Heart left ventricle (tissue), 16 donors: ENCODE results near the gene DLGAP1. TPM values are rescaled to one million over a fixed set of nuclear protein-coding genes. Genes with fewer than 3 reads are reported as not detected.

Experiments used
- ATAC-seq, 4 donors: fragments of 200-7000 bp; cut with Tn5 transposase; one replicate each; pipeline ENCODE4 v1.9.1; 2020 to 2022; ENCODE audit warnings: moderate library complexity in 4 of 4, mild to moderate bottlenecking in 3 of 4, moderate number of reproducible peaks in 1 of 4
- DNase-seq, 5 donors: peaks; one replicate each; pipeline ENCODE4 v3.0.0-alpha.2; 2020
- H3K27ac ChIP-seq, 12 donors: fragments of 200-600 bp; sonication (generic) in 4 of 12; one replicate each; pipeline versions ENCODE4 v1.5.0 to v1.8.0; 2016 to 2022; ENCODE audit warnings: mild to moderate bottlenecking in 2 of 12
- H3K27me3 ChIP-seq, 9 donors: fragments of 200-600 bp; sonication (generic) in 2 of 9; one replicate each; pipeline versions ENCODE4 v1.5.1 to v1.8.0; 2016 to 2022; ENCODE audit warnings: mild to moderate bottlenecking in 3 of 9
- H3K36me3 ChIP-seq, 9 donors: fragments of 200-600 bp; sonication (generic) in 2 of 9; one replicate each; pipeline versions ENCODE4 v1.5.0 to v1.8.0; 2018 to 2022; ENCODE audit warnings: mild to moderate bottlenecking in 2 of 9
- H3K4me1 ChIP-seq, 12 donors: fragments of 200-600 bp; sonication (generic) in 4 of 12; one replicate each; pipeline versions ENCODE4 v1.5.0 to v1.8.0; 2016 to 2022; ENCODE audit warnings: mild to moderate bottlenecking in 3 of 12
- H3K4me3 ChIP-seq, 12 donors: fragments of 200-600 bp; sonication (generic) in 4 of 12; one replicate each; pipeline versions ENCODE4 v1.5.0 to v1.8.0; 2017 to 2022; ENCODE audit warnings: mild to moderate bottlenecking in 9 of 12, moderate library complexity in 4 of 12
- H3K9me3 ChIP-seq, 12 donors: fragments of 200-600 bp; sonication (generic) in 4 of 12; one replicate each; pipeline versions ENCODE4 v1.5.0 to v1.8.0; 2016 to 2022; ENCODE audit warnings: mild to moderate bottlenecking in 1 of 12
- POLR2A ChIP-seq, 2 donors: fragments of 450-650 bp; IDR thresholded peaks; one replicate each; pipeline ENCODE4 v1.6.1; 2017; ENCODE audit warnings: antibody characterized with exemption in 2 of 2, mild to moderate bottlenecking in 2 of 2, moderate library complexity in 2 of 2
- WGBS, 4 donors: extraction: QIAGEN DNeasy Blood & Tissue Kit in 2 of 4; methylation state at CpG; one replicate each; pipeline versions ENCODE4 v1.1.5 to v1.1.7; 2013 to 2018; 5-methylcytosine and 5-hydroxymethylcytosine counted together
- intact Hi-C, 10 donors: fragments of 100-400 bp; cut with DNase I; formaldehyde crosslinking; loops; one replicate each; pipeline versions ENCODE4 v1.11.1 to v1.14.2; 2022
- polyA plus RNA-seq, 2 donors: library from polyadenylated mRNA; stranded (reverse); fragments of 200-250 nt; gene quantifications; one replicate each; pipeline ENCODE4 v1.2.3, GENCODE V29; 2013
- total RNA-seq, 9 donors: library from RNA; depleted of rRNA in 2 of 9; stranded (reverse); fragments of >200 nt in 2 of 9; fragmentation: NEBNext Ultra II Directional in 3 of 9; extraction: Animal tissue kit (Norgen Biotek cat#: 25700) in 3 of 9; gene quantifications; one replicate each; pipeline versions ENCODE4 v1.1.0 to v1.2.4, GENCODE V29; 2016 to 2023
- TF ChIP-seq, protein P1 (sequence below), 12 donors: fragments of 200-600 bp; sonication (generic) in 4 of 12; IDR thresholded peaks; one replicate each; pipeline versions ENCODE4 v1.5.0 to v1.8.0; 2018 to 2022; ENCODE audit warnings: antibody characterized with exemption in 12 of 12, mild to moderate bottlenecking in 5 of 12
- donor health status: ischemic (EF 13 %, LVEDD 7.1; RV severe dilation, severe dysfunction).
- donor health status: healthy with polysubstance abuse.
- donor health status: DM: no; HTN: yes; CAD: no.
- donor health status: DM: no; HTN: no; CAD: no.
- donor health status: ischemic (EF 25% LVEDD 6.9; RV normal size, moderate dysfunction).
- donor health status: ischemic (EF 25% LVEDD 5.7; RV mildly dilated, moderate dysfunction).
- donor health status: healthy.
- donor health status: DM: yes; HTN: yes; CAD: no.
- donor health status: ischemic (EF 35%, LVEDD 5.7; RV mildly dilated, moderate dysfunction).
- donor health status: nonischemic (EF 11% LVEDD 7.7; RV severe dilation, severe dysfunction).
- donor health status: DM: yes; HTN: yes; CAD: no.
- donor health status: PGD.
- donor health status: ischemic (EF 29% LVEDD 5.4; RV normal size, mild dysfunction).
- donor health status: nonischemic (EF 23%, LVEDD 6.1; RV moderate dilation, normal function).

DLGAP1 gene
- total and polyA plus RNA-seq, 11 donors, result 0.10 to 5.5 (median 0.40) TPM; not detected in 1

DNA sequence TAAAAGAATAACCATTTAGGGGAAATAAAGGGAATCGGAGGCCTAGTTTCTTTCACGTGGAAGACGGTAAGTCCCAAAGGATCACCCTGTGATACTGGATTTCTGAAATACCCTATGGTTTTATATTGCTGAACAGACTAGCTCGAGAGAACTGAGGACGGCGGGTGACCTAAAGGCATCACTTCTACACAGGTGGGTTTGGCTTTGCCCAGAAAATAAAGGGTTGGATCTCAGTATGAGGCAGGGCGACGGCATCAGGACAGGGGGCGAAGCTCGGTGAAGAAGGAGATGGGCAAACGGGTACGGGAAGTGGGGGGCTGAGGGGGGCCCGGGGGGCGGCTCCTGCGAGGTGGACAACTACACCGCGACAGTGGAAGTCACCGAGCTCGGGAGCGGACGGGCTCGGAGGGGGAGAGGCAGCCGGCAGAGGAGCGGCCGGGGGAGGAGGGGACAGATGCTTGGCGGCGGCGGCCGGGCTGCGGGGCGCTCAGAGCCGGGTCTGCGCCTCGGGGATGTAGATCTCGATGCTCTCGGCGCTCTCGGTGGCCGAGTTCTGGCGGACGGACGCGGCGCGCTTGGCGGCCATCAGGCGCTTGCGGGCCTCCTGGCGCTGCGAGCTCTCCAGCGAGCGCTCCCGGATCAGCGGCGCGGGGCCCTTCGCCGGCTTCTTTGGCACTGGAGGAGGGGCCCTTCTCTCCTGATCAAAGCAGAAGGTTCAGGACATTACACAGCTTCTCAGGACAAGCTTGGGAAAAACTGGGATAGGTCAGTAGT, 956.2 kb downstream of the DLGAP1 start:
- 14 to 24% (median 16%) methylated on average over 39 to 58 of the region's 58 CpGs for WGBS, 4 donors
- no peak for TF ChIP-seq POLR2A (IDR thresholded peaks at IDR 0.05)
- TF ChIP-seq, protein P1, sequence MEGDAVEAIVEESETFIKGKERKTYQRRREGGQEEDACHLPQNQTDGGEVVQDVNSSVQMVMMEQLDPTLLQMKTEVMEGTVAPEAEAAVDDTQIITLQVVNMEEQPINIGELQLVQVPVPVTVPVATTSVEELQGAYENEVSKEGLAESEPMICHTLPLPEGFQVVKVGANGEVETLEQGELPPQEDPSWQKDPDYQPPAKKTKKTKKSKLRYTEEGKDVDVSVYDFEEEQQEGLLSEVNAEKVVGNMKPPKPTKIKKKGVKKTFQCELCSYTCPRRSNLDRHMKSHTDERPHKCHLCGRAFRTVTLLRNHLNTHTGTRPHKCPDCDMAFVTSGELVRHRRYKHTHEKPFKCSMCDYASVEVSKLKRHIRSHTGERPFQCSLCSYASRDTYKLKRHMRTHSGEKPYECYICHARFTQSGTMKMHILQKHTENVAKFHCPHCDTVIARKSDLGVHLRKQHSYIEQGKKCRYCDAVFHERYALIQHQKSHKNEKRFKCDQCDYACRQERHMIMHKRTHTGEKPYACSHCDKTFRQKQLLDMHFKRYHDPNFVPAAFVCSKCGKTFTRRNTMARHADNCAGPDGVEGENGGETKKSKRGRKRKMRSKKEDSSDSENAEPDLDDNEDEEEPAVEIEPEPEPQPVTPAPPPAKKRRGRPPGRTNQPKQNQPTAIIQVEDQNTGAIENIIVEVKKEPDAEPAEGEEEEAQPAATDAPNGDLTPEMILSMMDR (IDR thresholded peaks at IDR 0.05), result no peak
- H3K4me3 ChIP-seq, result peak overlapping the region; percentile 26 to 58 (median 47)
- H3K36me3 ChIP-seq, result no peaks in the 10 kb centered on the region
- ATAC-seq (peak in 3 of 4 donors; percentile 58 to 70 (median 63)), DNase-seq (peak; percentile 15 to 70 (median 29))
- H3K27me3 ChIP-seq, result peaks cover 2 to 29% (median 12%) of the 10 kb centered on the region in 9 donors
- peaks cover 0 to 15% (median 0%) of the 10 kb centered on the region in 12 donors for H3K4me1 ChIP-seq
- intact Hi-C loops, result no loop called here
- no peaks in the 10 kb centered on the region for H3K9me3 ChIP-seq
- H3K27ac ChIP-seq, result no peak overlapping the region

DNA sequence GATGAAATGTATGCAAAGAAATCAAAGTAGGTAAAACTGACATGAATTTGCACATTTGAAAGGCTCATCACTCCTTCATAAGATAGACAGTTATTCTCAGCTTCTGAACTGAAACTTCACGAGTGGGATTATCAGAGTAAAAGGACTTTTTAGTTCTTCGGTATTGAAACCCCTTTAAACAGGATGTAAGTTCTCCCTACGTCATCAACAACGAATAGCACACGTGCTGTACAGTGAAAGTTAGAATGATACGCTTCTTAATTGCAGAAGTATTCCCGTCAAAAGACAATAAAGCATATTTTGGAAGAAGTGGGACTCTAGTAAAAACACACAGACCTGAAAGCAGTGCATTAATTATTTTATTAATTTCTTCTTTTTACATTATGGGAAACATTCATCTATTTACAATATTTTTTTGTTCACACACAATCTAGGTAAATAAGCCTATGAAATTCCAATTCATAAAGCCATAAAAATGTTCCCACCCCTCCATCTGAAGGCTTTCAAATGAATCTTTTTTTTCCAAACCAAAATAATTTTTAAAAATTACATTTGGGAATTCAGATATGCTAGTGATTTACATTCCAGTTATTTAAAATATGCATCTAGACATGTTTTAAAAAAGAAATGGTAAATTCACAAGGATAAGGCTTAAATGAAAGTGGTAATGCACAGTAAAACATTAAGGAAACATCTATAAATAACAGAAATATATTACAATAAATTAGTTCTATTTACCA, 959.2 kb downstream of the DLGAP1 start:
- H3K4me1 ChIP-seq, result peaks cover 0 to 15% (median 0%) of the 10 kb centered on the region in 12 donors
- no peak for TF ChIP-seq POLR2A (IDR thresholded peaks at IDR 0.05)
- TF ChIP-seq, protein P1 (IDR thresholded peaks at IDR 0.05), result no peak
- no peak for ATAC-seq
- no peak overlapping the region for H3K27ac ChIP-seq
- H3K9me3 ChIP-seq, result no peaks in the 10 kb centered on the region
- no peak for DNase-seq
- peaks cover 1 to 27% (median 11%) of the 10 kb centered on the region in 9 donors for H3K27me3 ChIP-seq
- intact Hi-C loops, result no loop called here
- no peaks in the 10 kb centered on the region for H3K36me3 ChIP-seq
- H3K4me3 ChIP-seq, result no peak overlapping the region
- WGBS, 4 donors, result 85 to 89% (median 87%) methylated on average over 7 of the region's 7 CpGs

DNA sequence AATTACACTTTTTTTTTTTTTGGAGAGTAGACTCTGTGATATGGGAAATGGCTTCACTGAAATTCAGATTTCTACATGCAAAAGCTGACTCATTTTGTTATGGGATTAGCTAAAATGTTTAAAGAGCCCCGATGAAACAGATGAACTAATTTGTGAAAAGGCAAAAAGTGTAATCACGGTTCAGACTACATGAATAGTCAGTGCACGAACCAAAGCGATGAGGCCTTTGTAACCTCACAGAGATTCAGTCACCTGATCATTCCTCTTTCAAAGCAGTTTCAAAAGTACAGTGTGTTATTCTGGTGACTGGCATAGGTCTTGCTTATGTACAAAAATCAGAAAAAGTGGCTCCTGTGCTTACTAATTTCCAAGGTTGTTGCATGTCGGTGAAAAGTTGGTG, 960.5 kb downstream of the DLGAP1 start:
- no peak for DNase-seq
- Histone ChIP-seq H3K4me1 (peaks cover 0 to 9% (median 0%) of the 10 kb centered on the region in 12 donors), H3K27ac (no peak overlapping the region), H3K27me3 (peaks cover 0 to 14% (median 2%) of the 10 kb centered on the region in 9 donors), H3K9me3 (no peaks in the 10 kb centered on the region), H3K4me3 (no peak overlapping the region), H3K36me3 (no peaks in the 10 kb centered on the region)
- intact Hi-C loops, result no loop called here
- TF ChIP-seq, protein P1 (IDR thresholded peaks at IDR 0.05), result no peak
- no peak for TF ChIP-seq POLR2A (IDR thresholded peaks at IDR 0.05)
- ATAC-seq, result no peak
- WGBS, 4 donors, result 91 to 98% (median 97%) methylated on average over 5 of the region's 5 CpGs

DNA sequence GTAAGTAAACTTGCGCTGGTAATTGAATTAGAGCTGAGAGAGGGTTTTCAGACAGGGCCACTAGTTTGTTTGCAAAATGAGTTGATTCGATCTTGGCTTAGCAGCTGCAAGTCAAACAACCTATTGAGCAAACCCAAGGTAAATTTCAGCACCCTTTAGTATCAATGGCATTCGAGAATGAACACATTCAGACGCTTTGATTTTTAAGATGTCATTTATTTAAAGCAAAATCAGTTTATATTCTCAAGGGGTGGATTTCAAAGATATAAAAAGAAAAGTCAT, 960.9 kb downstream of the DLGAP1 start:
- peaks cover 0 to 6% (median 0%) of the 10 kb centered on the region in 12 donors for H3K4me1 ChIP-seq
- DNase-seq, result no peak
- ATAC-seq, result no peak
- no peak overlapping the region for H3K4me3 ChIP-seq
- TF ChIP-seq, protein P1 (IDR thresholded peaks at IDR 0.05), result no peak
- no peak for TF ChIP-seq POLR2A (IDR thresholded peaks at IDR 0.05)
- H3K36me3 ChIP-seq, result no peaks in the 10 kb centered on the region
- H3K9me3 ChIP-seq, result no peaks in the 10 kb centered on the region
- intact Hi-C loops, result no loop called here
- peaks cover 0 to 10% (median 0%) of the 10 kb centered on the region in 9 donors for H3K27me3 ChIP-seq
- H3K27ac ChIP-seq, result peak overlapping the region in 1 of 12 donors; percentile 61
- 90 to 95% (median 91%) methylated on average over 4 of the region's 4 CpGs for WGBS, 4 donors
